HepG2 (cell line): ENCODE measurements around the gene C11orf91. TPM values are rescaled to one million over a fixed set of nuclear protein-coding genes. Genes with fewer than 3 reads are reported as not detected.
A peak's percentile ranks its signal among the peaks of the same experiment; 100 is the strongest.

Experiments
- BRF2 ChIP-seq: sonication (generic); formaldehyde crosslinking; IDR thresholded peaks from 2 replicates; pipeline ENCODE4 v1.8.1; 2022; ENCODE audit warnings: mild to moderate bottlenecking, missing genetic modification reagents
- DMAP1 ChIP-seq: IDR thresholded peaks from 2 replicates; pipeline ENCODE4 v1.6.1; 2016
- HNRNPUL1 ChIP-seq: fragments of 200-400 bp; formaldehyde crosslinking; IDR thresholded peaks from 2 replicates; pipeline ENCODE4 v1.6.1; 2017; ENCODE audit warnings: low read depth, mild to moderate bottlenecking, low read length, moderate library complexity
- IKZF5 ChIP-seq: IDR thresholded peaks from 2 replicates; pipeline ENCODE4 v1.6.1; 2018; ENCODE audit warnings: missing genetic modification reagents, mild to moderate bottlenecking, missing compliant biosample characterization
- MAX ChIP-seq: IDR thresholded peaks from 2 replicates; pipeline ENCODE4 v1.6.1; 2012; ENCODE audit warnings: inconsistent platforms
- PAWR ChIP-seq: sonication (generic); formaldehyde crosslinking; IDR thresholded peaks from 2 replicates; pipeline ENCODE4 v1.4.0; 2020; ENCODE audit warnings: missing genetic modification reagents, mild to moderate bottlenecking, borderline replicate concordance
- PHF8 ChIP-seq: sonication (generic); formaldehyde crosslinking; IDR thresholded peaks from 2 replicates; pipeline ENCODE4 v1.5.0; 2020; ENCODE audit warnings: missing genetic modification reagents
- ZC3H13 ChIP-seq: sonication (generic); formaldehyde crosslinking; IDR thresholded peaks from 2 replicates; pipeline ENCODE4 v1.8.1; 2023; ENCODE audit warnings: mild to moderate bottlenecking, missing genetic modification reagents, moderate library complexity
- ZFP91 ChIP-seq: sonication (generic); formaldehyde crosslinking; IDR thresholded peaks from 2 replicates; pipeline ENCODE4 v1.9.0; 2022; ENCODE audit warnings: missing genetic modification reagents, mild to moderate bottlenecking, borderline replicate concordance
- ZNF414 ChIP-seq: sonication (generic); formaldehyde crosslinking; IDR thresholded peaks from 2 replicates; pipeline ENCODE4 v1.5.0; 2020; ENCODE audit warnings: missing genetic modification reagents
- ZNF558 ChIP-seq: sonication (generic); formaldehyde crosslinking; IDR thresholded peaks from 2 replicates; pipeline ENCODE4 v1.9.0; 2022; ENCODE audit warnings: mild to moderate bottlenecking, missing genetic modification reagents, borderline replicate concordance
- ZNF605 ChIP-seq: sonication (generic); formaldehyde crosslinking; IDR thresholded peaks from 2 replicates; pipeline ENCODE4 v1.8.0; 2022; ENCODE audit warnings: mild to moderate bottlenecking, missing genetic modification reagents
- ZNF614 ChIP-seq: IDR thresholded peaks from 2 replicates; pipeline ENCODE4 v1.6.1; 2018; ENCODE audit warnings: missing biosample characterization, missing genetic modification reagents, inconsistent platforms, borderline replicate concordance
- ZNF646 ChIP-seq: sonication (generic); formaldehyde crosslinking; IDR thresholded peaks from 2 replicates; pipeline ENCODE4 v1.9.0; 2021; ENCODE audit warnings: mild to moderate bottlenecking, missing genetic modification reagents
- ZNF691 ChIP-seq: sonication (generic); formaldehyde crosslinking; IDR thresholded peaks from 2 replicates; pipeline ENCODE4 v1.4.0; 2020; ENCODE audit warnings: missing genetic modification reagents, low read depth, mild to moderate bottlenecking, borderline replicate concordance
- polyA plus RNA-seq, 8 experiments: library from polyadenylated mRNA; depleted of rRNA in 3 of 8; stranded (reverse) in 7 of 8; unstranded in 1 of 8; fragments of >200 nt; fragmentation: Illumina TruSeq in 4 of 8; extraction: Trizol in 4 of 8; gene quantifications; 2 replicates each; pipeline versions ENCODE4 v1.2.1 to v1.2.3, GENCODE V29; 2011 to 2016; ENCODE audit warnings: low read depth in 4 of 8, missing spikeins in 1 of 8, mixed read lengths in 1 of 8; ENCODE audit not compliant: insufficient read depth in 1 of 8
- total RNA-seq, 5 experiments: library from RNA; depleted of rRNA; stranded (reverse); fragments of >200 nt; fragmentation: Illumina TruSeq; extraction: Trizol; gene quantifications; 2 replicates each; pipeline ENCODE4 v1.2.3, GENCODE V29; 2016; ENCODE audit warnings: low read depth in 1 of 5

Gene C11orf91
- total and polyA plus RNA-seq, 2 of the 13 experiments (the other 11 are each of a cell fraction or from before 2014, with no cell fraction given), result 0.35 TPM; not detected in 1

GRCh38 chr11:33700502-33701271 lies at the start of gene C11orf91 (continued):
- TF ChIP-seq ZNF646, result no peak
- TF ChIP-seq ZNF614, result 0 out of 2 replicates have a peak, but pooled peaks have one; percentile 36
- no peak for TF ChIP-seq PAWR (CRISPR knock-in tag)
- TF ChIP-seq MAX, result peak; percentile 11; the same call in 1 of the 2 replicates
- peak; percentile 25; the same call in 1 of the 2 replicates for TF ChIP-seq DMAP1
- 0 out of 2 replicates have a peak, but pooled peaks have one; percentile 55 for TF ChIP-seq ZNF414 (CRISPR knock-in tag)
- peak; percentile 62 for TF ChIP-seq PHF8
- TF ChIP-seq ZNF691 (CRISPR knock-in tag), result 0 out of 2 replicates have a peak, but pooled peaks have one; percentile 23
- peak; percentile 72 for TF ChIP-seq IKZF5 (CRISPR knock-in tag)
- no peak for TF ChIP-seq ZC3H13 (CRISPR knock-in tag)
- TF ChIP-seq ZNF558, result no peak
- TF ChIP-seq ZNF605 (CRISPR knock-in tag), result peak; percentile 65
- TF ChIP-seq ZFP91 (CRISPR knock-in tag), result peak; percentile 62
- TF ChIP-seq HNRNPUL1, result no peak
- TF ChIP-seq BRF2 (CRISPR knock-in tag), result 0 out of 2 replicates have a peak, but pooled peaks have one; percentile 69
